HG03342 (cell line): ENCODE results near the gene ZNF628.

Experiments
- ATAC-seq: cut with Tn5 transposase; IDR thresholded peaks from one replicate; pipeline ENCODE4 v1.9.1; 2021; ENCODE audit warnings: mild to moderate bottlenecking, moderate library complexity; ENCODE audit not compliant: unreplicated experiment

ZNF628 gene

DNA sequence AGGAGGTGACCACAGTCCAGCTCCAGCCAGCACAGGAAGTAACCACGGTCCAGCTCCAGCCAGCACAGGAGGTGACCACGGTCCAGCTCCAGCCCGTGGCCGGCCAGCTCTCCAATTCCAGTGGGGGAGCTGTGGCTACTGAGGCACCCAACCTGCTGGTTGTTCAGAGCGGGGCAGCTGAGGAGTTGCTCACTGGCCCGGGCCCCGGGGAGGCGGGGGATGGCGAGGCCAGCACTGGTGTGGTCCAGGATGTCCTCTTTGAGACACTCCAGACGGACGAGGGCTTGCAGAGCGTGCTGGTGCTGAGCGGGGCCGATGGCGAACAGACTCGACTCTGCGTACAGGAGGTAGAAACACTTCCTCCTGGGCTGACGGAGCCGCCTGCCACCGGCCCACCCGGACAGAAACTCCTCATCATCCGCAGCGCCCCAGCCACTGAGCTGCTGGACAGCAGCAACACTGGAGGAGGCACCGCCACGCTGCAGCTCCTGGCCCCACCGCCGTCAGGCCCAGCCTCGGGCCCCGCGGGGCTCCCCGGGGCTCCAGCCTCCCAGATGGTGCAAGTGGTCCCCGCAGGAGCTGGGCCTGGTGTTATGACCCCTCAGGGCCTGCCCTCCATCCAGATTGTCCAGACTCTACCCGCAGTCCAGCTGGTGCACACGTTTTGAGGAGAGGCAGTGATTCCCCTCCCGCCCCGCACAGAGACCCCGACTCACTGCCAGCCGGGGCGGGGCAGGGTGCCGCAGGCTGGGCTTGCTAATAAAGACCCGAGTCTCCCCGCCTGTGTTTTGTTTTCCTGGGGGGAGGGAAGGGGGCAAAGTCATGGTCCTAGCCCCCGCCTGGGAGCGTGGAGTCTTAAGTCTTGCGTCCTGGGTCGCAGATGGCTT is 7.5 kb downstream of the ZNF628 start:
- ATAC-seq, result no peak

DNA sequence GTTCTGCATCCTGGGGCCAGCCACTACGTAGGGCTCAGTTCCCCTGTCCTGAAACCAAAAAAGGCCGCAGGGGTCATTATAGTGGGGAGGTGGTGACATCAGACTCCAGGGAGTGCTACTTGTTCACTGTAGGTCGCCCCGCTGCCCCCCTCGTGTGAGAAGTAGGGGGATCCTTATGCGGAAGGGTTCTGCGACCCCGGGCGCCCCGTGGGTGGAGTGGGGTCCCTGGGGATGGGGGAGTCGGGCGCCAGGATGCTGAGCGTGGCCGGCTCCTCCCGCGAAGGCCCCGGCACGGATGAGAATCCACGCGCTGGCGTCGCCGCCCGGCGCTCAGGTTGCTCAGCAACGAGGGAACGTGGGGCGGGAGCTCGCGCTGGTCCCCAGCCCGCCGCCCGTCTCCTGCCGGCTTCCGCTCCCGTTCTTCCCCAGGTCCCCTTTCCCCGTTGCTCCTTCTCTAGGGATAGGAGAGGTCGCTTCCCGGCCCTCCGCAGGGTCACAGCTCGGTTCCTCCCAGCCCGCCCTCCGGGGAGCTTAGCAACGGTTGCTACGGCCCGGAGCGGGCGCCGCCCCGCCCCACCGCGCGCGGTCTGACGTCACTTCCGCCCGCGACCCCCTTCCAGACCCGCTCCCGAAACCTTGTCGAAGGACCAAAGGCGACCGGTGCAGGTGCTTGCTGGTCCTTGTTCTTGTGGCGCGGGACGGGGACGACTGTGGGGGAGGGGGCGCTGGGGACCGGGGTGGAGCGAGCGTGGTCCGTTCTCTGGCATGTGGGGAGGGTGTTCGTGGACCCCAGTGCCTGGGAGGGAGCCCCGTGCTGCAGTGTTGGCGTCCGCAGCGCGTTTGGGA is 8.4 kb downstream of the ZNF628 start, which contains the start of gene NAT14:
Gene NAT14 (plus strand): TSS at position 596 of the 846 bp plus-strand sequence. CDS start 521 bp downstream, outside the sequence.
- peak; percentile 54 for ATAC-seq

DNA sequence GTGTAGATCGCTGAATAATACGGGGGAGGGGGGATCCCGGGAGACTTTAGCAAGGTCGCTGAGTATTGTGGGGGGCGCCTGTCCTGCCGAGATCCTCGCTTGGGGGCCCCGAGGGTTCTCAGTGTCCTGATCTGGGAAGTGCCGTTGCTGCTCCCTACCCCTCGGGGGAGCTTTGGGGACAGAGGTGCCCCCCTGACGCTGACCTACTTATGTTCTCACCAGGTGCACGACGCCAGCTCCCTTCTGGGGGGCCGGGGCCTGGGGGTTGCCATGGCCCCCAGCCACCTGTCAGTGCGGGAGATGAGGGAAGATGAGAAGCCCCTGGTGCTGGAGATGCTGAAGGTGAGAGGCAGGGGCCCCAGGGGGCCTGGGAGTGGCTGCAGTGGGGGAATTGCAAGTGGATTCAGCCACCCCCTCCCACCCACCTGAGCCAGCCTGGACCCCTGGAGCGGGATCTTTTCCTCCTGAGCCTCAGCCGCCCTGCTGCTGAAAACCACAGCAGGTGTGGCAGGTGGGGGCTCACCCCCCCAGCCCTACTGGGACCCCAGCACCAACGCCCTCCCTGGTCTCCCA is 9.1 kb downstream of the ZNF628 start:
- no peak for ATAC-seq

DNA sequence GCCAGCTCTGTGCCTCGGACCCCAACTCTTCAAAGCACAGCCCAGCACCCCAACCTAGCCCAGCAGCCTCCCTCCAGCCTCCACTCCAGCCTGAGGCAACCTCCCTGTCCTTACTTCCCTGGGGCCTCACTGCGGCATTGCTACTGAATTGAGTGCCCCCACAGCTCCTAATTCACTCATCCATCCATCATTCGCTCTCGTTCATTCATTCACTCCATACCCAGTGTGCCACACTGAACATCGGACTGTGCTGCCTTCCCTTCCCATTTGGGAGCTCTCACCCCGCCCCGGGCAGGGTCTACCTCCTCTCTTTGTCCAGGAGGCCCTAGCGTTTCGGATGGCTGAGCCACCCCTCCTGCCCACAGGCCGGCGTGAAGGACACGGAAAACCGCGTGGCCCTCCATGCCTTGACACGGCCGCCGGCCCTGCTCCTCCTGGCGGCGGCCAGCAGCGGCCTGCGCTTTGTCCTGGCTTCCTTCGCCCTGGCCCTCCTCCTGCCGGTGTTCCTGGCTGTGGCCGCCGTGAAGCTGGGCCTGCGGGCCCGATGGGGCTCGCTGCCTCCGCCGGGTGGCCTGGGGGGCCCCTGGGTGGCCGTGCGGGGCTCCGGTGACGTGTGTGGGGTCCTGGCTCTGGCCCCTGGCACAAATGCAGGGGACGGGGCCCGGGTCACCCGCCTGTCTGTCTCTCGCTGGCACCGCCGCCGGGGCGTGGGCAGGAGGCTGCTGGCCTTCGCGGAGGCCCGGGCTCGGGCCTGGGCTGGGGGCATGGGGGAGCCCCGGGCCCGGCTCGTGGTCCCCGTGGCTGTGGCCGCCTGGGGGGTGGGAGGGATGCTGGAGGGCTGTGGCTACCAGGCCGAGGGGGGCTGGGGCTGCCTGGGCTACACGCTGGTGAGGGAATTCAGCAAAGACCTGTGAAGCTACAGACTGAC is 9.9 kb downstream of the ZNF628 start:
- ATAC-seq, result no peak

DNA sequence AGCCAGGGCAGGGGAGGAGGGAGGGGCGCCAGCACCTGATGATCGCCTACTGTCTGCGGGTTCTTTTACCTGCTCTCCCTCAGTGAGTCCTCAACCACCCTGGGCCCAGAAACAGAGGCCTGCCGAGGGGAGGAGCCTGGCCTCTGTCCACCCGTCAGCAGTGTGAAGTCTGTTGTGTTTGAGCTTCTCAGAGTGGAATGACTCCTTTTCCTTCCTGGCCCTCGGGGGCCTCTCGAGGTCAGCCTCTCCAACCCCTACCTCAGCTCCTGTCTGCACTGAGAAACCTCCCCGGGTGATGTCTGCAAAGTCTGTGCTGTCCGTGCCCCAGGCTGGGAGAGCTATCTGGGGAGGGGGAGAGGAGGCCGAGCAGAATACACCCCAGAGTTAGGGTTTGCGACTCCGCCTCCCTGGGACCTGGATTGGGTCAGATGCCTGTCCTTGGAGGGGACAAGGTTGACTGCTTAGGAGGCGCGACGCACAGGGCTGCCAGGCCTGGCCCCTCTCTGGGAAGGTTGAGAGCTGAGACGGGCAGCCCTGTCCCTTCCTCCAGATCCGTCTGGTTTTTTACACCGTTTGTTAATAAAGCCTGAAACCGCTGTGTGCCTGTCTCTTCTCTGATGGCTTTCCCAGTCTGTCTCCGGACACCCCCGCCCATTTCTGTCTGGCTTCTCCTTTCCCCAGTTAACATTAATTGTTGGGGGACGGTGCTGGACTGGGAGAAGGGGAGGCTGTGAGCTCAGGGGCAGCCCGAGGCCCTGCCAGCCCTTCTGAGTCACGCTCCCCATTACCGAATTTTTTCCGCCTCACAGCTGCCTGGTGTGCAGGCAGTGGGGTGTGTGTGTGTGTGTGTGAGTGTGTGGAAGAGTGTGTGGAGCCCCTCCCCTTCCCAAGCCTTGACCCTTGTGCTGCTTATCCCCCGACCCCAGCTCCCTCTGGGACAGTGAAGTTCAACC is 10.8 kb downstream of the ZNF628 start:
- no peak for ATAC-seq

DNA sequence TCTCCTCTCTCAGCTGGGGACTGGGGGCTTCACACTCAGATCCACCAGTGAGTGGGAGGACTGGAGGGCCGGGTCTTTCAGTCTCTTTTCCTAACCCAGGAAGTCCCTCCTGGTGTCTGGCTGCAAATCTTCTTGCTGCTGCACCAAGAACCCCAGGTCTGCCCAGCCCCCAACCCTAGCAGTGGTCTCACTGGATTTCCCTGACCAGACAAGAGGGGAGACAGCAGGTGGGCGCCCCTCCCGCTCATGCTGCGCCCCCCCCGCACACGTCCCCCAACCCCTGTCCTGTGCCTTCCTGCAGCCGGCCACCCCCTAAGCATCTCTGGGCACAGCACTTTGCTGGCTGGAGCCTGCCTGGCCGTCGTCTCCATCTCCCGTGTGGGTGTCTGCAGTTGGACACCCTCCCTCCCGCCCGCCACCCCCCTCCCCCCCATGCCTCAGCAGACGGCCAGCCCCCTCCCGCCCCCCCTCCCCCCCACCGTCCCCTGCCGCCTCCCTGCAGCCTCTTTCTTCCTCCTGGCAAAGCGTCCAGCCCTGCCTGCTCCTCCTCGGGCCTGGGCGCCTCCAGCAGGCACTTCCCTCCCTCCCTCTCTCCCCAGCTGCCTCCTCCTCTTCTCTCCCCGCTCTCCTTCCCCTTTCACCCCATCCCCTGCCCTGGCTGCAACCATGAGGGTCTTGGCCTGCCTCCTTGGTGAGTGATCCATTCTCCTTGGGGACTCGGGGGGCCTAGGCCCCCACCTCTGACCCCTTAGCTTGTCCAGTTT is 11.7 kb downstream of the ZNF628 start, which contains the start of gene SSC5D:
Gene SSC5D (plus strand): TSS at position 513 of the 764 bp plus-strand sequence. CDS start 154 bp downstream, at position 667.
- ATAC-seq, result no peak

DNA sequence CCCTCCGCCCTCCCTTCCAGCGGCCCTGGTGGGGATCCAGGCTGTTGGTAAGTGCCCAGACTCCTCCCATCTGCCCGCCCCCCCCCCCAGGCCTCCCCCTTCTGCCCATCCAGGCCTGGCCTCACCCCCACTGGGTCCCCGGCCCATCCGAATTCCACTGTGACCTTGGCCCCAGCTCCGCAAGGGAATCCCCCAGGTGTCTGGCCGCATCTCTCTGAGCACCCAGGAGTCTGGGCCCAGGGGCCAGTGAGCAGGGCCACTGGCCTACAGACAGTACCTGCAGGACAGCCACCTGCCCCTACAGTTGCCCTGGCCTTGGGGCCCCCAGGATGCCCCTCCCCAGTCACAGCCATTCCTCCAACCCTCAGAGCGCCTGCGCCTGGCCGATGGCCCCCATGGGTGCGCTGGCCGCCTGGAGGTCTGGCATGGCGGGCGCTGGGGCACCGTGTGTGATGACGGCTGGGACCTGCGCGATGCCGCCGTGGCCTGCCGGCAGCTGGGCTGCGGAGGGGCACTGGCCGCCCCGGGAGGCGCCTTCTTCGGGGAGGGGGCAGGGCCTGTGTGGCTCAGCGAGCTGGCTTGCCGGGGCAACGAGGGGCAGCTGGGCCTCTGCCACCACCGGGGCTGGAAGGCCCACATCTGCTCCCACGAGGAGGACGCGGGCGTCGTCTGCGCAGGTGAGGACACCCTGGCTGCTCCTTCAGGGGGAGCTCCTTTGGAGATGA is 12.7 kb downstream of the ZNF628 start:
- ATAC-seq, result no peak

DNA sequence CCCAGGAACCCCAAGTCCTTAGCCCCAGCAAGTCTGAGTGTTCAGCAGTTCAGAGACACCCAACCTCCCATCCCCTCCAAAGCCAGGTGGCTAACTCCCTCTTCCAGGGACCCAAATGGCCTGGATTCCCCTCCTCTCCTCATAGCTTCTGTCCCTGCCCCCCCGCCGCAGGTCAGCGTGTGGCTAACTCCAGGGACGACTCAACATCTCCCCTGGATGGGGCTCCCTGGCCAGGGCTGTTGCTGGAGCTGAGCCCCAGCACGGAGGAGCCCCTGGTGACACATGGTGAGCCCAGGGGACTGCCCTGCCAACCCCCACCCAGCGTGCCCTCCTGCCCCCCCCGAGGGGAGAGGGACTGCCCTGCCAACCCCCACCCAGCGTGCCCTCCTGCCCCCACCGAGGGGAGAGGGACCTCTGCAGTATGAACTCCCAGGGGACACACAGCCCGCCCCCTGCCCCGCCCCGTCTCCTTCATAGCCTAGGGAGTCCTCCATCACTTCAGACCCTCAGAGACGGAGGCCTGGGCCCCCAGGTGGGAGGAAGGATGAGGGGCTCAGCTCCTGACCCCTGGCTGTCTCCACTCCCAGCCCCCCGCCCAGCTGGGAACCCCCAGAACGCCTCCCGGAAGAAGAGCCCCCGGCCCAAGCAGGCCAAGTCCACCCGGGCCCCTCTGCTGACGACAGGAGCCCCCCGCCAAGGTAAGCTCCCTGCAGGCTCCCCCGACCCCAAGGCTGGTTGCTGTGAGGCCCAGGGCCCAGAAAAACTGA is 13.5 kb downstream of the ZNF628 start:
- ATAC-seq, result no peak

DNA sequence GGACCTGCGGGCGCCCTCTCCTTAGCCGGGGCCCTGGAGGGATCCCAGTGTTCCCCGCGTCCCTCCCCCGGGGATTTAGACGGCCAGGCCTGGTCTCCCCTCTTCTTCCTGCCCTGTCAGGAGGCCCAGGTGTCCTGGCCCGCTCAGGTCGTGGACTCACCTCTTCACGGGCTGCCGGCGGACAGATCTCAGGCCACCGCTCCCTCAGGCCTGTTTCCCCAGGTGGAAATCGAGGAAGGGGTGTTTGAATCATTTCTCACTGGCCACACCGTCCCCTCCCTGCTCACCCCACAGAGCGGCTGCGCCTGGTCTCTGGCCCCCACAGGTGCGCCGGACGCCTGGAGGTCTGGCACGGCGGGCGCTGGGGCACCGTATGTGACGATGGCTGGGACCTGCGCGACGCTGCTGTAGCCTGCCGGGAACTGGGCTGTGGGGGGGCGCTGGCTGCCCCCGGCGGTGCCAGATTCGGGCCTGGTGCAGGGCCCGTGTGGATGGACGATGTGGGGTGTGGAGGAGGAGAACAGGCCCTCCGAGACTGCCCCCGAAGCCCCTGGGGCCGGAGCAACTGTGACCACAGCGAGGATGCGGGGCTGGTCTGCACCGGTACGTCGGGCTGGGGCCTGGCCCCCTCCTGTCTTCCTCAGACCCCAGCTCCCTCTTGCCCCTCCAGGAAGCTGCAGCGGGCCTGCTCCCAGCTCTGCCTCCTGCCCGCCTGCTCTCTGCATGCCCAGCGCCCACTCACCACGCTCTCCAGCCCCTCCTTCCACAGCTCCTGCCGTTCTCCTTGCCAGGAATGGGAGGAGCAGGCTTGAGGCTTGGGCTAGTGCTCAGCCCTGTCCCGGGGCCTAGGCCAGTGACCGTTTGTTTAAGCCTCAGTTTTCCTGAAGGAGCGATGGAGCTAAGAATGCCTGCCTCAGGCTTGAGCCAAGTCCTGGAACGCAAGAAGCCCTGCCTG is 14.3 kb downstream of the ZNF628 start:
- ATAC-seq, result no peak

DNA sequence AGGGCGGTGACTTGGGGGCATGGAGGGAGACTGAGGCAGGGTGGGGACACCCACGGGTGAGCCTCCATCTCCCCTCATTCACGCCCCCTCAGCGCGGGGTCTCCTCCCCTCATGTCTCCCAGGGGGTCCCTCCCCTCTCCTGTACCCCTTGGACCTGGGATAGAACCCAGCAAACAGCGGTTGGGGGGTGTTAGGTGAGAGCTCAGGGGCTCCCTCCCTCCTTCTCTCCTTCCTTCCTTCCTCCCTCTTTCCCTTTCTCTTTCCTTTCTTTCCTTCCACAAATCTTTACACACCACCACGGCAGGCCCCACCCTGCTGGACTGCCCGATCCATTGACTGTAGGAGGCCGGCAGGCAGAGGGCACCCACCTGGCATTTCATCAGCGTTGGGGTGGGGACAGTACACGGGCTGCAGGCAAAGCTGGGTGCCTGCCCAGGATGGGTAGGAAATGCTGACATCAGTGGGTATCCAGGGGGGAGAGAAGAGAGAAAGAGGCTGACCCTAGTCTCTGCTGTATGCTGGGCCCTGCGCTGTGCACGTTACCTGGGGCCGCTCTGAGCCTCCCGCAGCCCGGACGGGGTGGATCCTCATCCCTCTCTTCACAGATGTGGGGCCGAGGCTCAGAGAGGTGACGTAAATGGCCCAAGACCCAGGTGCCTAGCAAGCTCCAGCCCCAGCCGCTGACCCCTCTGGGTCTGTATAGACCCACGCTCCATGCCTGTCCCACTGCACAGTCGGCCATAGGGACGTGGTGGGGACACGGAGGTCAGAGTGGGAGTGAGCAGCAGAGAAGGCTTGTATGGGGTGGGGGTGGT is 15.3 kb downstream of the ZNF628 start:
- ATAC-seq, result no peak

DNA sequence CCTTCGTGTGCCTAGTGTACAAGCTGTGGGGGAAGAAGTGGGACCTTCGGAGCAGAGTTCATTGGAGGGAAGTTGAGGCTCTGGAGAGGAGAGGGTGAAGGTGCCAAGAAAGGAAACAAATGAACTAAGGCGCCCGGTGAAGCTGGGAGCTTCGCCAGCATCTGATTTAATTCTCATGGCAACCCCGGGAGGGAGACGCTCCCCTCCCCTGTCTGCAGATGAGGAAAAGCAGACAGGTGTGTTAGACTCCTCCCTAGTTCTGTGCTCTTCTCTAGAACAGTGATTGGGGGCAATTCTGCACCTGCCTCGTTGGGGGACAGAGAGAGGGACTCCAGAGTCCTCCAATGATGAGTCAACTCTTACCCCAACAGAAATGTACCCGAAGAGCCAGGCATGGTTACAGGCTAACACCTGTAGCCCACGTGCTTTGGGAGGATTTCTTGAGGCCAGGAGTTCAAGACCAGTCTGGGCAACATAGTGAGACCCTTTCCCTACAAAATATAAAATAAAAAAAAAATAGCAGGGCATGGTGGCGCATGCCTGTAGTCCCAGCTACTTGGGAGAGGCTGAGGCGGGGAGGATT is 16.0 kb downstream of the ZNF628 start:
- no peak for ATAC-seq

DNA sequence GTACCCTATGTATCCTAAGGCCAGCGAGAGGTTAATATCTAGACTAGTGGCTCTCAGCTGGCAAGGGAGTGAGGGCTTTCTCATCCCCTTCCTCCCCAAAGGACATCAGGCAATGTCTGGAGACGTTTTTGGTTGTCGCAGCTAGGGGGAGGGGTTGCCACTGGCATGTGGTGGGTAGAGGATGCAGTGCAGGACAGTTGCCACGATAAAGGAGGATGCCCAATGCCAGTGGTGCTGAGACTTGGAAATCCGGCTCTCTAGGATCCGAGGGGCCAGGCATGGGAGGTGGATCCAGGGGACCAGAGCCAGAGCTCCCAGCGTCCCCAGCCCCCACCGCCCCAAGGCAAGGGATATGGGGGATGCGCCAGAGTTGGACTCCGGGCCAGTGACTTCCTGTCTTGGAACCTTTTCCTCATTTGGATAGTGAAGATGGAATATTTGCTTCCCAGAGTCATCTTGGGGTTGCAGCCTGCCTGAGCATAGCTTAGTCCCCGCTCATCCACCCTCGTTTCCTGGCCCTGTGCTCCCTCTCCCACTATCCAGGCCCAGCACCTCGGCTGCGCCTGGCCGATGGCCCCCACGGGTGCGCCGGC is 16.7 kb downstream of the ZNF628 start:
- no peak for ATAC-seq

DNA sequence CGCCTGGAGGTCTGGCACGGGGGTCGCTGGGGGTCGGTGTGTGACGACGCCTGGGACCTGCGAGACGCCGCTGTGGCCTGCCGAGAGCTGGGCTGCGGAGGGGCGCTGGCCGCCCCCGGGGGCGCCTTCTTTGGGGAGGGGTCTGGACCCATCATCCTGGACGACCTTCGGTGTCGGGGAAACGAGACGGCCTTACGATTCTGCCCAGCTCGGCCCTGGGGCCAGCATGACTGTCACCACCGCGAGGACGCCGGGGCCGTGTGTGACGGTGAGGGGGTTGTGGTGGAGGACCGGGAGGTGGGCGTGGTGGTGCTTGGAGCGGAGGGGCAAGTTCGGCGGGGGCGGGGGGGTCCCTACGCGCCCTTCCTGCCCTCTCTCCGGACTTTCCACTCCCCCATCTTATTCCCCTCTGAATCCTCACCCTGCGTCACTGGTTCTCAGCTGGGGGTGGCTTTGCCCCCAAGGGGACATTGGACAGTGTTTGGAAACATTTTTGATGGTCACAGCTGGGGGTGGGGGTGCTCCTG is 17.3 kb downstream of the ZNF628 start:
- no peak for ATAC-seq

DNA sequence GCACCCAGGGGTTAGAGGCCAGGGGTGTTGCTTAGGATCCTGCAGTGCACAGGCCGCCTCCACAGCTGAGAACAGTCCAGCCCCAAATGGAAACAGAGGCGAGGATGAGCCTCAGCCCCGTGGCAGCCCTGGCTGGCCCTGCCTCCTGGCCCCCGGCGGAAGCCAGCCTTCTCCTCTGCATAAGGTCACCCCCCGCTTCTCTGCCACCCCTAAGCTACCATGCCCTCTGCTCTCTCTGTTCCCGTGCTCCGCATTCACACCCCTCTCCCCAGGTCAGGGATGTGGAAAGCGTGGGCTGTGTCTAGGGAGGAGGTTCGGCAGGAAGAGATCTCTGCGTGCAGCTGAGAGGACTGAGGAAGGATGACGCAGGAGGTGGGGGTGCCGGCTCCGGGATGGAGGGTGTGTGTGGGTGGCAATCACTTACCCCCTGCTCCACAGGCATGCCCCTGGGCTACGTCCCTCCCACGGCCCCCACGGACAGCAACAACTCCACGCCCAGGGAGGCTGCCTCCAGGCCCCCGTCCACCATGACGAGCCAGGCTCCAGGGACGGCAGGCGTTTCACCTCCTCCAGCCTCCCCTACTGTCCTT is 17.9 kb downstream of the ZNF628 start:
- no peak for ATAC-seq
